Measurements from ENCODE around the gene TMEM154. TPM values are rescaled to one million over a fixed set of nuclear protein-coding genes. Genes with fewer than 3 reads are reported as not detected.

TMEM154 gene
- total and polyA plus RNA-seq, 10 of the 15 experiments (the other 5 are each of a cell fraction or from before 2014, with no cell fraction given), result 5.1 to 41.4 (median 18.2) TPM

- ChIA-PET CTCF (interaction anchor here (0.6 to 11.1 kb wide), 52 partner anchors 8 to 842 kb away, joined by 3 to 465 read pairs (median 5); partner anchors contain the start of genes ARFIP1, FBXW7 and TIGD4), RAD21 (ENCODE audit: unreplicated experiment) (interaction anchor here (0.6 to 16.8 kb wide), 32 partner anchors 38 to 488 kb away, joined by 3 to 513 read pairs (median 6); partner anchors contain the start of genes FBXW7 and TMEM154), POLR2A (interaction anchor here (0.8 to 6.4 kb wide), 8 partner anchors 88 to 283 kb away, joined by 3 to 54 read pairs (median 3); no protein-coding TSS in a partner anchor), SMC1A (ENCODE audit: uncharacterized antibody, unreplicated experiment) (interaction anchor here (0.7 to 18.7 kb wide), 35 partner anchors 9 to 234 kb away, joined by 3 to 555 read pairs (median 9); partner anchors contain the start of genes FBXW7 and TMEM154)
- Histone ChIP-seq H4K20me1 (ENCODE audit: control insufficient read depth, insufficient read depth) (no peaks in the 10 kb centered on the region), H3K27me3 (replicated peaks in 1 of 2; ENCODE audit: control insufficient read depth in 2 of 2, insufficient read depth in 2 of 2, low read length in 1 of 2) (no peaks in the 10 kb centered on the region), H3K79me2 (ENCODE audit: control insufficient read depth, insufficient read depth, low read length) (no peaks in the 10 kb centered on the region; the same call in none of the 2 replicates), H3K27ac (ENCODE audit: control insufficient read depth, insufficient read depth) (no peak overlapping the region; the same call in 1 of the 2 replicates), H3K4me2 (ENCODE audit: control insufficient read depth, insufficient read depth) (no peak overlapping the region), H3K9me3 (replicated peaks; ENCODE audit: control insufficient read depth, insufficient read depth, low read length) (no peaks in the 10 kb centered on the region), H3K4me1 (ENCODE audit: control insufficient read depth, insufficient read depth, low read length) (peaks cover 65% of the 10 kb centered on the region), H2AFZ (ENCODE audit: control insufficient read depth, low read depth, low read length) (no peak overlapping the region), H3K9ac (ENCODE audit: control insufficient read depth, insufficient read depth, low read length) (no peak overlapping the region), H3K4me3 (no peak overlapping the region), H3K36me3 (ENCODE audit: control insufficient read depth in 2 of 2, insufficient read depth in 2 of 2, low read length in 1 of 2) (no peaks in the 10 kb centered on the region)
- intact Hi-C loops (cut with micrococcal nuclease; ENCODE audit: unreplicated experiment) (loop anchor here (1.0 to 5.0 kb wide), 5 partner anchors 95 to 231 kb away; partner anchors contain the start of genes ARFIP1 and TIGD4), in situ Hi-C loops (cut with MboI) (loop anchor here (5.0 kb wide), 1 partner anchor 133 kb away; no protein-coding TSS in a partner anchor)
- no TSS peak for BruUV-seq (replicated peaks)
- DNase-seq (ENCODE audit: low read depth, low spot score), result no peak
- no peak for FAIRE-seq
- 39% methylated on average over 8 of the region's 8 CpGs for WGBS (ENCODE audit: insufficient coverage, insufficient replicate concordance, low lambda C conversion rate, missing lambda C conversion rate)
- ATAC-seq, result 0 out of 3 replicates have a peak, but pooled peaks have one; percentile 3
- TF ChIP-seq NRF1 (conservative IDR thresholded peaks at IDR 0.05; ENCODE audit: low read depth, low read length), result no peak
- peak; percentile 81 for TF ChIP-seq SMC3 (IDR thresholded peaks at IDR 0.05; ENCODE audit: borderline replicate concordance, low read length)
- no peak for TF ChIP-seq JUNB (IDR thresholded peaks at IDR 0.05)
- peak; percentile 75 for TF ChIP-seq RAD21 (IDR thresholded peaks at IDR 0.05; ENCODE audit: insufficient read depth, low read depth, low read length)
- TF ChIP-seq ETV6 (conservative IDR thresholded peaks at IDR 0.05 in 1 of 2, IDR thresholded peaks at IDR 0.05 in 1 of 2; ENCODE audit: borderline replicate concordance in 1 of 2, low read depth in 1 of 2), result no peak
- no peak for TF ChIP-seq HDAC6 (IDR thresholded peaks at IDR 0.05; ENCODE audit: unreplicated experiment)
- TF ChIP-seq NBN (IDR thresholded peaks at IDR 0.05), result 0 out of 2 replicates have a peak, but pooled peaks have one; percentile 18
- no peak for TF ChIP-seq MAX (IDR thresholded peaks at IDR 0.05; ENCODE audit: low read depth, low read length)
- TF ChIP-seq RBBP5 (conservative IDR thresholded peaks at IDR 0.05), result no peak
- no peak for TF ChIP-seq CREB1 (IDR thresholded peaks at IDR 0.05; ENCODE audit: low read depth)
- no peak for TF ChIP-seq WRNIP1 (IDR thresholded peaks at IDR 0.05; ENCODE audit: borderline replicate concordance, low read depth, low read length)
- no peak for TF ChIP-seq KLF5 (IDR thresholded peaks at IDR 0.05; ENCODE audit: partially characterized antibody)
- peak; percentile 34 to 63 (median 49); a peak in 4 of 6 replicates for TF ChIP-seq CTCF (IDR thresholded peaks at IDR 0.05 in 2 of 3, conservative IDR thresholded peaks at IDR 0.05 in 1 of 3; ENCODE audit: control insufficient read depth in 2 of 3, extremely low read depth in 1 of 3, insufficient read depth in 1 of 3, low read depth in 3 of 3, low read length in 3 of 3)
- no peak for TF ChIP-seq ZNF217 (IDR thresholded peaks at IDR 0.05)
- TF ChIP-seq ZNF207 (IDR thresholded peaks at IDR 0.05; ENCODE audit: borderline replicate concordance), result no peak
- TF ChIP-seq FOS (IDR thresholded peaks at IDR 0.05; ENCODE audit: borderline replicate concordance, extremely low read depth, insufficient read length), result no peak
- TF ChIP-seq RUNX3 (IDR thresholded peaks at IDR 0.05; ENCODE audit: low read length), result peak; percentile 9; the same call in 1 of the 2 replicates
These were observed 39.5 kb downstream of the TMEM154 start for GRCh38 chr4:152640058-152640921.
